Ovary (tissue), 9 donors: ENCODE data around the gene BNC2. TPM values are rescaled to one million over a fixed set of nuclear protein-coding genes. Genes with fewer than 3 reads are reported as not detected.

Experiments used
- DNase-seq, 5 donors: peaks; one replicate each; pipeline ENCODE4 v3.0.0-alpha.2; 2019 to 2020
- H3K27ac ChIP-seq, 2 donors: fragments of 200-600 bp; one replicate each; pipeline versions ENCODE4 v1.5.1 to v1.8.0; 2019 to 2022
- H3K27me3 ChIP-seq: fragments of 200-600 bp; one replicate; pipeline ENCODE4 v1.8.0; 2022
- H3K36me3 ChIP-seq: fragments of 200-600 bp; sonication (generic); one replicate; pipeline ENCODE4 v1.5.1; 2019
- H3K4me1 ChIP-seq: one replicate; pipeline ENCODE4 v1.8.1; 2013; ENCODE audit warnings: mild to moderate bottlenecking, moderate library complexity; ENCODE audit not compliant: insufficient read depth
- H3K4me3 ChIP-seq: fragments of 200-600 bp; sonication (generic); one replicate; pipeline ENCODE4 v1.5.1; 2017
- H3K9me3 ChIP-seq, 2 donors: fragments of 200-600 bp in 1 of 2; sonication (generic) in 1 of 2; one replicate each; pipeline versions ENCODE4 v1.5.1 to v1.8.1; 2013 to 2019; ENCODE audit warnings: mild to moderate bottlenecking in 1 of 2, moderate library complexity in 1 of 2
- EP300 ChIP-seq: sonication (generic); formaldehyde crosslinking; IDR thresholded peaks from one replicate; pipeline ENCODE4 v1.6.1; 2017; ENCODE audit warnings: antibody characterized with exemption
- POLR2A ChIP-seq: fragments of 450-650 bp; IDR thresholded peaks from one replicate; pipeline ENCODE4 v1.6.1; 2017; ENCODE audit warnings: antibody characterized with exemption, mild to moderate bottlenecking, moderate library complexity
- WGBS, 3 donors: extraction: QIAGEN DNeasy Blood & Tissue Kit in 1 of 3; methylation state at CpG; one replicate each; pipeline versions ENCODE4 v1.1.5 to v1.1.7; 2013 to 2017; 5-methylcytosine and 5-hydroxymethylcytosine counted together
- intact Hi-C, 4 donors: fragments of 100-400 bp; cut with DNase I; formaldehyde crosslinking; loops; one replicate each; pipeline versions ENCODE4 v1.11.0 to v1.15.1; 2022 to 2023
- polyA plus RNA-seq, 2 donors: library from polyadenylated mRNA; stranded (reverse); fragments of 200-250 nt in 1 of 2; fragments of 350-450 nt in 1 of 2; fragmentation: Illumina TruSeq in 1 of 2; extraction: RNeasy Lipid Tissue Mini Kit (QIAGEN cat#74804) in 1 of 2; gene quantifications; one replicate each; pipeline ENCODE4 v1.2.3, GENCODE V29; 2013 to 2014
- total RNA-seq, 7 donors: library from RNA; depleted of rRNA in 2 of 7; stranded (reverse); fragments of >200 nt in 2 of 7; fragmentation: NEBNext Ultra II Directional in 3 of 7; extraction: Animal tissue kit (Norgen Biotek cat#: 25700) in 3 of 7; gene quantifications; one replicate each; pipeline versions ENCODE4 v1.1.0 to v1.2.4, GENCODE V29; 2016 to 2023
- TF ChIP-seq, protein P1 (sequence below), 3 donors: fragments of 450-650 bp in 2 of 3; fragments of 200-600 bp in 1 of 3; IDR thresholded peaks; one replicate each; pipeline versions ENCODE4 v1.5.1 to v1.8.0; 2016 to 2022; ENCODE audit warnings: antibody characterized with exemption in 3 of 3, mild to moderate bottlenecking in 1 of 3
- donor health status: DM: no; HTN: no; CAD: no; lungs with moderate emphysema.
- donor health status: DM: no; HTN: no; CAD: no.
- donor health status: Bipolar disorder and iron deficiency.
- donor health status: DM: yes; HTN: yes; CAD: no.
- donor health status: DM: no; HTN: no; CAD: no.
- donor health status: DM: yes; HTN: yes; CAD: no.

The BNC2 gene
- total and polyA plus RNA-seq, 9 donors, result 17.2 to 232 (median 197) TPM

- no peaks in the 10 kb centered on the region for H3K27me3 ChIP-seq
- intact Hi-C loops, result no loop called here
- H3K27ac ChIP-seq, result no peak overlapping the region
- WGBS, 3 donors, result 92 to 95% (median 94%) methylated on average over 6 of the region's 6 CpGs
- DNase-seq, result no peak
- H3K4me1 ChIP-seq, result no peaks in the 10 kb centered on the region
- TF ChIP-seq, protein P1, sequence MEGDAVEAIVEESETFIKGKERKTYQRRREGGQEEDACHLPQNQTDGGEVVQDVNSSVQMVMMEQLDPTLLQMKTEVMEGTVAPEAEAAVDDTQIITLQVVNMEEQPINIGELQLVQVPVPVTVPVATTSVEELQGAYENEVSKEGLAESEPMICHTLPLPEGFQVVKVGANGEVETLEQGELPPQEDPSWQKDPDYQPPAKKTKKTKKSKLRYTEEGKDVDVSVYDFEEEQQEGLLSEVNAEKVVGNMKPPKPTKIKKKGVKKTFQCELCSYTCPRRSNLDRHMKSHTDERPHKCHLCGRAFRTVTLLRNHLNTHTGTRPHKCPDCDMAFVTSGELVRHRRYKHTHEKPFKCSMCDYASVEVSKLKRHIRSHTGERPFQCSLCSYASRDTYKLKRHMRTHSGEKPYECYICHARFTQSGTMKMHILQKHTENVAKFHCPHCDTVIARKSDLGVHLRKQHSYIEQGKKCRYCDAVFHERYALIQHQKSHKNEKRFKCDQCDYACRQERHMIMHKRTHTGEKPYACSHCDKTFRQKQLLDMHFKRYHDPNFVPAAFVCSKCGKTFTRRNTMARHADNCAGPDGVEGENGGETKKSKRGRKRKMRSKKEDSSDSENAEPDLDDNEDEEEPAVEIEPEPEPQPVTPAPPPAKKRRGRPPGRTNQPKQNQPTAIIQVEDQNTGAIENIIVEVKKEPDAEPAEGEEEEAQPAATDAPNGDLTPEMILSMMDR (IDR thresholded peaks at IDR 0.05), result no peak
- no peak for TF ChIP-seq POLR2A
- no peak for TF ChIP-seq EP300
- H3K36me3 ChIP-seq, result no peaks in the 10 kb centered on the region
- H3K4me3 ChIP-seq, result no peak overlapping the region
- no peaks in the 10 kb centered on the region for H3K9me3 ChIP-seq
Measured at GRCh38 chr9:16386007-16386826, 484.3 kb downstream of the BNC2 start.

DNA sequence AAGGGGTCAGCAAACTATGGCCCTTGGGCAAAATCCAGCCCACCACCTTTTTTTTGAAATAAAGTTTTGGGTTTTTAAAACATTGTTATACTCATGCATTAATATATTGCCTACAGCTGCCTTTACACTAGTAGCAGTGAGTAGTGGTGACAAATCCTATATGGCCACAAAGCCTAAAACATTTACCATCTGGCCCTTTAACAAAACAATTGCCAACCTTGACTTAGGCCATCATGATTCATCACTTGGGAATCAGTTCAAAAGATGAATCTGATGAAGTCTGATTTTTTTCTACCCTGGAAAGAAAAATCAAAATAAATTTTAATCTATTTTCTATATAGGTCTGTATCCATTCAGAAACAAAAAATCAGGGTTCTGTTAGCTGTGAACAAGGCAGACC lies 484.9 kb downstream of the BNC2 start:
- no peak for TF ChIP-seq POLR2A
- TF ChIP-seq EP300, result no peak
- TF ChIP-seq, protein P1 (IDR thresholded peaks at IDR 0.05), result no peak
- intact Hi-C loops, result no loop called here

GRCh38 chr9:16384993-16385392 lies 485.5 kb downstream of the BNC2 start:
- WGBS, 3 donors, result 75 to 95% (median 87%) methylated on average over 6 of the region's 6 CpGs
- no peak overlapping the region for H3K4me3 ChIP-seq
- TF ChIP-seq, protein P1 (IDR thresholded peaks at IDR 0.05), result no peak
- TF ChIP-seq EP300 (no peak), POLR2A (no peak)
- no peak overlapping the region for H3K27ac ChIP-seq
- intact Hi-C loops, result no loop called here
- H3K9me3 ChIP-seq, result no peaks in the 10 kb centered on the region
- no peak for DNase-seq
- no peaks in the 10 kb centered on the region for H3K36me3 ChIP-seq
- no peaks in the 10 kb centered on the region for H3K4me1 ChIP-seq
- no peaks in the 10 kb centered on the region for H3K27me3 ChIP-seq

More for the DNA sequence above, 484.9 kb downstream of the BNC2 start:
- no peaks in the 10 kb centered on the region for H3K27me3 ChIP-seq
- DNase-seq, result no peak
- no peaks in the 10 kb centered on the region for H3K9me3 ChIP-seq
- no peak overlapping the region for H3K27ac ChIP-seq
- no peak overlapping the region for H3K4me3 ChIP-seq
- H3K36me3 ChIP-seq, result no peaks in the 10 kb centered on the region
- no peaks in the 10 kb centered on the region for H3K4me1 ChIP-seq

- Histone ChIP-seq H3K4me3 (no peak overlapping the region), H3K27ac (no peak overlapping the region), H3K9me3 (no peaks in the 10 kb centered on the region), H3K27me3 (no peaks in the 10 kb centered on the region), H3K36me3 (no peaks in the 10 kb centered on the region), H3K4me1 (no peaks in the 10 kb centered on the region)
- DNase-seq, result no peak
- 87 to 91% (median 88%) methylated on average over 4 of the region's 4 CpGs for WGBS, 3 donors
- TF ChIP-seq POLR2A, result no peak
- TF ChIP-seq, protein P1 (IDR thresholded peaks at IDR 0.05), result no peak
- TF ChIP-seq EP300, result no peak
- intact Hi-C loops, result no loop called here
Measured at GRCh38 chr9:16377311-16377710, 493.2 kb downstream of the BNC2 start.
